ENCODE measurements around the gene TXNL4A. TPM values are rescaled to one million over a fixed set of nuclear protein-coding genes. Genes with fewer than 3 reads are reported as not detected.
A peak's percentile ranks its signal among the peaks of the same experiment; 100 is the strongest.

TXNL4A gene
- polyA plus RNA-seq, 6 donors from 2014 or later: 192 to 253 (median 220) TPM

- Mint-ChIP-seq H3K36me3 (no peaks in the 10 kb centered on the region), H3K4me1 (peaks cover 33 to 65% (median 40%) of the 10 kb centered on the region in 3 donors), H3K4me3 (peak overlapping the region in 2 of 8 donors; percentile 71 to 92), H3K27me3 (no peaks in the 10 kb centered on the region), H3K27ac (peak overlapping the region in 1 of 6 donors; percentile 47), H3K9me3 (no peaks in the 10 kb centered on the region)
- ATAC-seq (ENCODE audit: low read depth in 2 of 2) (no peak), DNase-seq (no peak)
Measured at GRCh38 chr18:79985172-79985571, 3.2 kb downstream of the TXNL4A start.

GRCh38 chr18:79983793-79984192 lies 4.6 kb downstream of the TXNL4A start:
- no peaks in the 10 kb centered on the region for H3K36me3 Mint-ChIP-seq
- no peak for ATAC-seq (ENCODE audit: low read depth in 2 of 2)

GRCh38 chr18:79983253-79983652 lies 5.1 kb downstream of the TXNL4A start:
- Mint-ChIP-seq H3K4me3 (peak overlapping the region in 2 of 8 donors; percentile 12 to 20), H3K27ac (no peak overlapping the region), H3K36me3 (no peaks in the 10 kb centered on the region), H3K9me3 (no peaks in the 10 kb centered on the region), H3K4me1 (peaks cover 34 to 68% (median 36%) of the 10 kb centered on the region in 3 donors), H3K27me3 (no peaks in the 10 kb centered on the region)
- ATAC-seq (ENCODE audit: low read depth in 2 of 2): no peak
- no peak for DNase-seq

More at GRCh38 chr18:79983793-79984192, 4.6 kb downstream of the TXNL4A start:
- DNase-seq: no peak
- Mint-ChIP-seq H3K27me3 (no peaks in the 10 kb centered on the region), H3K4me1 (peaks cover 34 to 68% (median 36%) of the 10 kb centered on the region in 3 donors), H3K4me3 (peak overlapping the region in 2 of 8 donors; percentile 2 to 67), H3K9me3 (no peaks in the 10 kb centered on the region), H3K27ac (peak overlapping the region in 2 of 6 donors; percentile 81 to 87)

DNA sequence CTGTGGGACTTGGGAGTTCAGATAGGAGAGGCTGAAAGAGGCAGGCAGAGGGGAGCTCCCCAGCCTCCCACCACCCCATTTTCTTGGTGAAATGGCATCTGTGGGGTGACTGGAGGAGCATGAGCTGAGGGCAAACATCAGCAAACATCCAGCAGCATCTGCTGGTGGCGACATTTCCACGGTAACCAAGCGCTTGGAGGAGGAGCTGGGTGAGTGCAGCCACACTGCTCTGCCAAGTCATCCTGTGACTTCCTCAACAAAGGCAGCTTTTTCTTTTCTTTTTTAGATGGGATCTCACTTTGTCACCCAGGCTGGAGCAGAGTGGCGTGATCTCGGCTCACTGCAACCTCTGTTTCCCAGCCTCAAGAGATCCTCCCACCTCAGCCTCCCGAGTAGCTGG lies 5.6 kb downstream of the TXNL4A start:
- H3K4me1 Mint-ChIP-seq: peaks cover 39 to 71% (median 41%) of the 10 kb centered on the region in 3 donors
- H3K27ac Mint-ChIP-seq: peak overlapping the region in 3 of 6 donors; percentile 19 to 92 (median 38)
- H3K27me3 Mint-ChIP-seq: no peaks in the 10 kb centered on the region
- DNase-seq (no peak), ATAC-seq (ENCODE audit: low read depth in 2 of 2) (no peak)
- H3K9me3 Mint-ChIP-seq: no peaks in the 10 kb centered on the region
- H3K36me3 Mint-ChIP-seq: no peaks in the 10 kb centered on the region
- H3K4me3 Mint-ChIP-seq: peak overlapping the region in 1 of 8 donors; percentile 61

DNA sequence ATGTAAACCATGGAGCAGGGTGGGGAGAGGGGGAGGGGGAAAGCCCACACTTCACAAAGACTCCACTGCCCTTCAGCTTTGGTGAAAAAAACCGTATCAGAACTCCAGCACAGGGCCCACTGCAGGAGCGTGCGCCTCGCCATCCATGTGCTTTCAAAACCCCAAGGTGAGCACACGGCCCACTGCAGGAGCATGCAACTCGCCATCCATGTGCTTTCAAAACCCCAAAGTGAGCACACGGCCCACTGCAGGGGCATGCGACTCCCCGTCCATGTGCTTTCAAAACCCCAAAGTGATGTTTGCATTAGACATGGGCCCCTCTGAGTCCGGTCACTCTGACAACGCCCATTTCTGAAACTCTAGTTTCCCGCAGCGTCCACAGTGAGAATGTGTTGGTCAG lies 7.8 kb downstream of the TXNL4A start:
- Mint-ChIP-seq H3K27ac (no peak overlapping the region), H3K4me1 (peaks cover 27 to 56% (median 30%) of the 10 kb centered on the region in 3 donors)

DNA sequence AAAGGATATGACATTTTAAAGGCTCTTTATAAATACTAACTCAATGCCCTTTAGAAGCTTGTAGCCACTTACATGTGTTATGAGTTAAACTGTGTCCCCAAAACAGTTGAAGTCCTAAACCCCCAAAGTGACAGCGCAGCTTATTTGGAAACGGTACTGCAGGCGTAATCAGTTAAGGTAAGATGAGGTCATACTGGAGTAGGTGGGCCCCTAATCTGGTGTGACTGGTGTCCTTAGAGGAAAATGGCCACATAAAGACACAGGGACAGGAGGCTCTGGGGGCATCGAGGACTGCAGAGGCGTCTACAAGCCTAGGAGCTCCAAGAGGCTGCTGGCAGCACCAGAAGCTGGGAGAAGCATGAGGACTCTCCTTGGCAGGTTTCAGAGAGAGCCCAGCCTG lies 8.5 kb downstream of the TXNL4A start:
- H3K36me3 Mint-ChIP-seq: peaks cover 0 to 9% of the 10 kb centered on the region in 2 donors
- ATAC-seq (ENCODE audit: low read depth in 2 of 2): no peak
- peaks cover 26 to 49% (median 34%) of the 10 kb centered on the region in 3 donors for H3K4me1 Mint-ChIP-seq
- H3K9me3 Mint-ChIP-seq: no peaks in the 10 kb centered on the region
- DNase-seq: no peak
- H3K27ac Mint-ChIP-seq: no peak overlapping the region
- no peaks in the 10 kb centered on the region for H3K27me3 Mint-ChIP-seq
- H3K4me3 Mint-ChIP-seq: no peak overlapping the region

More for the DNA sequence above, 7.8 kb downstream of the TXNL4A start:
- no peak overlapping the region for H3K4me3 Mint-ChIP-seq
- DNase-seq (no peak), ATAC-seq (ENCODE audit: low read depth in 2 of 2) (no peak)
- H3K36me3 Mint-ChIP-seq: peaks cover 0 to 3% of the 10 kb centered on the region in 2 donors
- no peaks in the 10 kb centered on the region for H3K27me3 Mint-ChIP-seq
- no peaks in the 10 kb centered on the region for H3K9me3 Mint-ChIP-seq

- H3K27ac Mint-ChIP-seq: peak overlapping the region in 1 of 6 donors; percentile 47
- peaks cover 17% of the 10 kb centered on the region in 2 donors for H3K36me3 Mint-ChIP-seq
- DNase-seq (no peak), ATAC-seq (ENCODE audit: low read depth in 2 of 2) (no peak)
- H3K9me3 Mint-ChIP-seq: no peaks in the 10 kb centered on the region
- H3K4me1 Mint-ChIP-seq: peaks cover 17 to 24% (median 20%) of the 10 kb centered on the region in 3 donors
- H3K4me3 Mint-ChIP-seq: peak overlapping the region in 1 of 8 donors; percentile 22
- no peaks in the 10 kb centered on the region for H3K27me3 Mint-ChIP-seq
Measured at GRCh38 chr18:79975985-79976680, 12.2 kb downstream of the TXNL4A start.

GRCh38 chr18:79975043-79975442 lies 13.3 kb downstream of the TXNL4A start:
- DNase-seq (no peak), ATAC-seq (ENCODE audit: low read depth in 2 of 2) (no peak)
- peaks cover 17 to 20% of the 10 kb centered on the region in 2 donors for H3K36me3 Mint-ChIP-seq
- H3K27ac Mint-ChIP-seq: no peak overlapping the region
- H3K4me1 Mint-ChIP-seq: peaks cover 17 to 20% (median 18%) of the 10 kb centered on the region in 3 donors
- peak overlapping the region in 1 of 8 donors; percentile 25 for H3K4me3 Mint-ChIP-seq
- no peaks in the 10 kb centered on the region for H3K9me3 Mint-ChIP-seq
- H3K27me3 Mint-ChIP-seq: no peaks in the 10 kb centered on the region

DNA sequence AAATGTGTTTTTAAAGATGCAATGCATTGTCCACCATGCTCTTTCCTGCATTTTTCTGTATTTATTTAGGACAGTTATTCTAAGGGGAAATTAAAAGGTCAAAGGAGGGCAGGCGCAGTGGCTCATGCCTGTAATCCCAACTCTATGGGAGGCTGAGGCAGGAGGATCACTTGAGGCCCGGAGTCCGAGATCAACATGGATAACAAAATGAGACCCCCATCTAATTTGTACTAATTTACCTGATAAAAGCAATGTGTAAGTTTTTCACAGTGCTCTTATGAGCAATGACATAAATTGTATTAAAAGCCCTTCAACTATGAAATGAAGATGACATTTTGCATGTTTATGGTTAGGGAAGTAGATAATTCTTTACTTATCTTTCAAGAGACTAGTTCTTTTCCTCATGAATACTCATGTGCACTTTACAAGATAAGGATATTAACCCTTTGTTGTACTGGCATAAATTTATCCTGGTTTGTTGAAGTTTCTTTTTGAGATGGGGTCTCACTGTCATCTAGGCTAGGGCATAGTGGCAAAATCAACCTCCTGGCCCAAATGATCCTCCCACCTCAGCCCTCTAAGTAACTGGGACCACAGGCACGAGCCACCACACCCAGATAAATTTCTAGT lies 14.2 kb downstream of the TXNL4A start:
- Mint-ChIP-seq H3K27ac (no peak overlapping the region), H3K27me3 (no peaks in the 10 kb centered on the region), H3K4me1 (peaks cover 11 to 26% (median 19%) of the 10 kb centered on the region in 3 donors), H3K4me3 (no peak overlapping the region), H3K36me3 (peaks cover 17 to 20% of the 10 kb centered on the region in 2 donors), H3K9me3 (no peaks in the 10 kb centered on the region)
- ATAC-seq (ENCODE audit: low read depth in 2 of 2): no peak
- DNase-seq: no peak

DNA sequence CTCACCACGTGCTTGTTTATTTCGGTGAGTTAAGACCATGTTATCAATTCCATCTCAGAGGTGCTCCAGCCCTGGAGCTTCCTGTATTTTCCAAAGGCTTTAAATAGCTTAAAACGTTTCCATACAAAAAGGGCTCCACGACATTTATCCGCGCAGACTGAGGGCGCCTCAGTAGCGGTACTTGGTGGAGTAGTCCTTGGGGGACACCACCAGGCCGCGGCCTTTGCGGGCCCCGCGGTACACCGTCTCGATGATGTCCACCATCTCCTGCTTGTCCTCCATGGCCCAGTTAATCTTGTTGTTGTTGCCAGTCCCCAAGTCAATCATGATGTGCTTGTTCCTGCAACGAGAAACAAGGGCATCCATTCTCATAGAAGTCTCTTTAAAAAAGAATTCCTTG lies 14.8 kb downstream of the TXNL4A start:
- DNase-seq (no peak), ATAC-seq (ENCODE audit: low read depth in 2 of 2) (no peak)
- Mint-ChIP-seq H3K27ac (no peak overlapping the region), H3K4me1 (peaks cover 11 to 27% (median 22%) of the 10 kb centered on the region in 3 donors), H3K9me3 (no peaks in the 10 kb centered on the region), H3K27me3 (no peaks in the 10 kb centered on the region), H3K4me3 (no peak overlapping the region), H3K36me3 (peaks cover 17 to 20% of the 10 kb centered on the region in 2 donors)

DNA sequence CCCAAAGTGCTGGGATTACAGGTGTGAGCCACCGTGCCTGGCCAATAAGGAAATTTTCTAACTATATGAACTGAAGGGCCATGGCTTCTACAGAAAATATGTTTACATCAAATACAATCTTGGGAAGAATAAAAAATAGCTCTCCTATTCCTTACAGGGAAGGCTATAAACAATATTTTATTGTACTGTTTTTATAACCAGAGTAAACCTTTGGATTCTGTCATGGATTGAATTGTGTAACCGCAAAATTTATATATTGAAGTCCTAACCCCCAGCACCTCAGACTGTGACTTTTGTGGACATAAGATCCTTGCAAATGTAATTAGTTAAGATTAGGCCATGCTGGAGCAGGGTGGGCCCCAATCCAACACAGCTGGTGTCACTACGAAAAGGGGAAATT lies 15.6 kb downstream of the TXNL4A start:
- H3K4me1 Mint-ChIP-seq: peaks cover 6 to 25% (median 17%) of the 10 kb centered on the region in 3 donors
- peaks cover 17 to 20% of the 10 kb centered on the region in 2 donors for H3K36me3 Mint-ChIP-seq
- DNase-seq: no peak
- no peaks in the 10 kb centered on the region for H3K9me3 Mint-ChIP-seq
- peak overlapping the region in 1 of 6 donors; percentile 52 for H3K27ac Mint-ChIP-seq
- no peak for ATAC-seq (ENCODE audit: low read depth in 2 of 2)
- H3K27me3 Mint-ChIP-seq: no peaks in the 10 kb centered on the region
- no peak overlapping the region for H3K4me3 Mint-ChIP-seq

DNA sequence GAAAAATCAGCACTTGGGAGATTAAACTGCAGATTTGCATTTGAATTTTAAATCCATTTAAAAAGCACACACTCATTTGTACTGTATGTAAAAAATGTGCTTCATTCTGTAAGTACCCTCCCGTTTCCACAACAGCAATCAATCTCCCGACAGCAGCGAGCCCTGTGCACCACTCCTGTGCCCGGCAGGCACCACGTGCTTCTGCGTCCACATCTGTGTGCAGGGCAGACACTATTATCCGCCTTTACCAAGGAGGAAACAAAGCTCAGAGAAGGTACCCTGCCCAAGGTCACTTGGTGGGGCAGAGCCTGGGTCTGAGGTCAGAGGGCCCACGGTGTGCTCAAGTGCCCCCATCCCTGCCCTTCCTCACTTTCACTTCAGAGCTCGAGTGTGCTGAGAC lies 16.4 kb downstream of the TXNL4A start:
- no peak for ATAC-seq (ENCODE audit: low read depth in 2 of 2)
- Mint-ChIP-seq H3K4me3 (peak overlapping the region in 1 of 8 donors; percentile 31), H3K27me3 (no peaks in the 10 kb centered on the region), H3K9me3 (no peaks in the 10 kb centered on the region), H3K27ac (peak overlapping the region in 2 of 6 donors; percentile 62 to 78), H3K36me3 (peaks cover 17 to 20% of the 10 kb centered on the region in 2 donors), H3K4me1 (peaks cover 4 to 25% (median 17%) of the 10 kb centered on the region in 3 donors)
- no peak for DNase-seq

GRCh38 chr18:79971211-79971952 lies 17.0 kb downstream of the TXNL4A start:
- Mint-ChIP-seq H3K27me3 (no peaks in the 10 kb centered on the region), H3K36me3 (peaks cover 17 to 20% of the 10 kb centered on the region in 2 donors), H3K4me1 (peaks cover 4 to 25% (median 17%) of the 10 kb centered on the region in 3 donors), H3K4me3 (peak overlapping the region in 3 of 8 donors; percentile 31 to 43 (median 42)), H3K9me3 (no peaks in the 10 kb centered on the region), H3K27ac (peak overlapping the region in 4 of 6 donors; percentile 61 to 88 (median 70))
- ATAC-seq (ENCODE audit: low read depth in 2 of 2): no peak
- DNase-seq: no peak
